Activated T-helper 17 cell treated with anti-CD3 and anti-CD28 coated beads, Interleukin-2, amount 50 U/mL, for 72 hours (primary cell): ENCODE measurements around the gene MCRIP2. TPM values are rescaled to one million over a fixed set of nuclear protein-coding genes. Genes with fewer than 3 reads are reported as not detected.
A peak's percentile ranks its signal among the peaks of the same experiment; 100 is the strongest.

Source experiments
- ATAC-seq: fragments of 150-1000 bp; cut with Tn5 transposase; replicated peaks from 2 replicates; pipeline ENCODE4 v1.10.0; 2021; ENCODE audit warnings: mild to moderate bottlenecking, moderate library complexity
- H3K27ac Mint-ChIP-seq: one replicate; pipeline ENCODE4 v1.8.0; 2022; ENCODE audit warnings: mixed read lengths
- H3K27me3 Mint-ChIP-seq: one replicate; pipeline ENCODE4 v1.8.0; 2022; ENCODE audit warnings: mixed read lengths
- H3K36me3 Mint-ChIP-seq: one replicate; pipeline ENCODE4 v1.8.0; 2022; ENCODE audit warnings: low read depth, mild to moderate bottlenecking, mixed read lengths
- H3K4me1 Mint-ChIP-seq: one replicate; pipeline ENCODE4 v1.8.0; 2022; ENCODE audit warnings: mixed read lengths
- H3K4me3 Mint-ChIP-seq: one replicate; pipeline ENCODE4 v1.8.0; 2022; ENCODE audit warnings: mild to moderate bottlenecking, mixed read lengths
- H3K9me3 Mint-ChIP-seq: one replicate; pipeline ENCODE4 v1.8.0; 2022; ENCODE audit warnings: mixed read lengths
- total RNA-seq, 2 donors: library from RNA; stranded (reverse); gene quantifications; one replicate each; pipeline ENCODE4 v1.2.3, GENCODE V29; 2022

The MCRIP2 gene
- total RNA-seq, 2 donors from 2014 or later, result 29.2 to 54.5 TPM

DNA sequence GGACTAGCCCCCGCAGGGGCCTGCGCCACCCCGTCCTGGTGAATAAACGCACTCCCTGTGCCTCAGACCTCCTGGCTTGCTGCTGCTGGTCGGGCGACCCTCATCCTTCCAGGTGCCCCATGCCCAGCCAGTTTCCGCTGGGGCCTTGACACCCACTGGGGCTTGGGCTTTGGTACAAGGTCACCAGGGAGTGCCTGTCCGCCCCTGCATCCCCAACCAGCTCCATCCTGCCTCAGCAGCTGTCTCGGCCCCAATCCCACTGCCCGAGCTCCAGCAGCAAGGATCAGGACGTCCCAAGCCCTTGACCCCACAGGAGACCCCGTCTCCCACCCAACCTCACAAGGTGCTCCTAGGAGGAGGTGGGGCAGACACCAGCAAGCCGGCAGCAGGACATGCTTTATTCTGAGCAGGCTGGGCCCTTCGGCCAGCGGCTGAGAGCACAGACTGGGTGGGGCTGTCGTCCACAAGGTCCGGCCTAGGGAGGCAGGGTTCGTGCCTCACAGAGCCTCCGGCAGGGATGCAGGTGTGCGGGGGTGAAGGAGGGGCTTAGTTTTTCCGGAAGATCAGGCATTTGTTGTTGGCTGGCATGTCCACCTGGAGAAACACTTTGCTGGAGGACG is 7.5 kb upstream of the MCRIP2 start:
- peak overlapping the region; percentile 71 for H3K4me3 Mint-ChIP-seq
- H3K36me3 Mint-ChIP-seq, result peaks cover 15% of the 10 kb centered on the region
- H3K4me1 Mint-ChIP-seq, result peaks cover 6% of the 10 kb centered on the region
- H3K9me3 Mint-ChIP-seq, result no peaks in the 10 kb centered on the region
- H3K27me3 Mint-ChIP-seq, result no peaks in the 10 kb centered on the region
- H3K27ac Mint-ChIP-seq, result no peak overlapping the region
- no peak for ATAC-seq

- peaks cover 15% of the 10 kb centered on the region for H3K36me3 Mint-ChIP-seq
- H3K4me3 Mint-ChIP-seq, result peak overlapping the region; percentile 71
- H3K4me1 Mint-ChIP-seq, result peaks cover 6% of the 10 kb centered on the region
- H3K9me3 Mint-ChIP-seq, result no peaks in the 10 kb centered on the region
- no peaks in the 10 kb centered on the region for H3K27me3 Mint-ChIP-seq
- ATAC-seq, result no peak
- H3K27ac Mint-ChIP-seq, result no peak overlapping the region
Measured at GRCh38 chr16:634996-635395, 6.6 kb upstream of the MCRIP2 start.

- no peaks in the 10 kb centered on the region for H3K27me3 Mint-ChIP-seq
- peaks cover 15% of the 10 kb centered on the region for H3K36me3 Mint-ChIP-seq
- H3K27ac Mint-ChIP-seq, result no peak overlapping the region
- ATAC-seq, result peak; percentile 1
- H3K9me3 Mint-ChIP-seq, result no peaks in the 10 kb centered on the region
- H3K4me1 Mint-ChIP-seq, result peaks cover 6% of the 10 kb centered on the region
- H3K4me3 Mint-ChIP-seq, result peak overlapping the region; percentile 95
Measured at GRCh38 chr16:635573-636205, 5.9 kb upstream of the MCRIP2 start.

GRCh38 chr16:636206-637080 is 5.2 kb upstream of the MCRIP2 start, which contains the start of gene METTL26:
TSS of gene METTL26 (minus strand) at chr16:636305. CDS start at chr16:636290, 15 bp downstream.
- Mint-ChIP-seq H3K36me3 (peaks cover 15% of the 10 kb centered on the region), H3K4me1 (peaks cover 6% of the 10 kb centered on the region), H3K27ac (peak within 1 kb of the TSS; percentile 100), H3K27me3 (no peaks in the 10 kb centered on the region), H3K4me3 (peak within 1 kb of the TSS; percentile 95), H3K9me3 (no peaks in the 10 kb centered on the region)
- ATAC-seq, result peak; percentile 91

GRCh38 chr16:637081-638018 is 4.3 kb upstream of the MCRIP2 start:
- peak; percentile 65 for ATAC-seq
- Mint-ChIP-seq H3K27ac (peak overlapping the region; percentile 100), H3K4me3 (peak overlapping the region; percentile 95)

GRCh38 chr16:638034-638543 is 3.5 kb upstream of the MCRIP2 start:
- no peak overlapping the region for H3K4me3 Mint-ChIP-seq
- ATAC-seq, result no peak
- H3K9me3 Mint-ChIP-seq, result no peaks in the 10 kb centered on the region
- H3K36me3 Mint-ChIP-seq, result peaks cover 15% of the 10 kb centered on the region
- no peaks in the 10 kb centered on the region for H3K27me3 Mint-ChIP-seq
- peaks cover 6% of the 10 kb centered on the region for H3K4me1 Mint-ChIP-seq
- no peak overlapping the region for H3K27ac Mint-ChIP-seq

More at GRCh38 chr16:637081-638018, 4.3 kb upstream of the MCRIP2 start:
- no peaks in the 10 kb centered on the region for H3K27me3 Mint-ChIP-seq
- peaks cover 15% of the 10 kb centered on the region for H3K36me3 Mint-ChIP-seq
- H3K9me3 Mint-ChIP-seq, result no peaks in the 10 kb centered on the region
- peaks cover 6% of the 10 kb centered on the region for H3K4me1 Mint-ChIP-seq

DNA sequence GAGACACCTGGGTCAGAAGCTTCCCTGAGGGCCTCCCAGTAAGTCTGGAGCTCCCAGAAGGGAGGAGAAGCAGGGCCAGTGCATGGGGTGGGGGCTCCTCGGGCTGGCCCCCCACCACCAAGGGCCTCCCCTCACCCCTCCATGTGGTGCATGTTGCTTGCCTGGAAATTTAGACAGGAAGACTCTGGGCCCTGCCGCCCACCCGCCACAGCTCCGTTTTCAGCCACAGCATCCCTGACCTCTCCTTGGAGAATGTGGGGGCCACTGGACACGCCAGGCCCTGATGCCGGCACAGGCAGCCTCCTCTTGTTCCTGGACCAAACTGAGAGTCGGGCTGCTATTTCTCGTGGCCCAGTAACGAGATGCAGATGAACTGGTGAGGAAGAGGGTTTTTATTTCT is 2.8 kb upstream of the MCRIP2 start:
- no peaks in the 10 kb centered on the region for H3K27me3 Mint-ChIP-seq
- peaks cover 6% of the 10 kb centered on the region for H3K4me1 Mint-ChIP-seq
- H3K9me3 Mint-ChIP-seq, result no peaks in the 10 kb centered on the region
- H3K36me3 Mint-ChIP-seq, result peaks cover 18% of the 10 kb centered on the region
- no peak overlapping the region for H3K27ac Mint-ChIP-seq
- no peak overlapping the region for H3K4me3 Mint-ChIP-seq
- ATAC-seq, result no peak

DNA sequence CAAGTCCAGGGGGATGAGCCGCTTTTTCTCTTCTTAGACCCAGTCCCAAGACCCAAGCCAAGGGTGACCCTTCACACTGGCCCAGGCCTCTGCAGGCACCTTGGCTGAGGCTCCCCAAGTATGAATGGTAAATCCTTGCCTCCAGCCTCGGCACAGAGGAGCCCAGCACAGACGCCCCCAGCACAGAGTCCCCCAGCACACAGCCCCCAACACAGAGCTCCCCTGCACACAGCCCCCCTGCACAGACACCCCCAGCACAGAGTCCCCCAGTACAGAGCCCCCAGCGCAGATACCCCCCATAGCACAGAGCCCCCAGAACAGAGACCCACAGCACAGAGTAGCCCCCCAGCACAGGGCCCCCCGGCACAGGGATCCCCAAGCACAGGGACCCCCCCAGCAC is 1.0 kb upstream of the MCRIP2 start:
- H3K27ac Mint-ChIP-seq, result no peak overlapping the region
- peaks cover 19% of the 10 kb centered on the region for H3K36me3 Mint-ChIP-seq
- H3K4me1 Mint-ChIP-seq, result peaks cover 14% of the 10 kb centered on the region
- peak overlapping the region; percentile 50 for H3K4me3 Mint-ChIP-seq
- ATAC-seq, result no peak
- no peaks in the 10 kb centered on the region for H3K9me3 Mint-ChIP-seq
- H3K27me3 Mint-ChIP-seq, result no peaks in the 10 kb centered on the region

DNA sequence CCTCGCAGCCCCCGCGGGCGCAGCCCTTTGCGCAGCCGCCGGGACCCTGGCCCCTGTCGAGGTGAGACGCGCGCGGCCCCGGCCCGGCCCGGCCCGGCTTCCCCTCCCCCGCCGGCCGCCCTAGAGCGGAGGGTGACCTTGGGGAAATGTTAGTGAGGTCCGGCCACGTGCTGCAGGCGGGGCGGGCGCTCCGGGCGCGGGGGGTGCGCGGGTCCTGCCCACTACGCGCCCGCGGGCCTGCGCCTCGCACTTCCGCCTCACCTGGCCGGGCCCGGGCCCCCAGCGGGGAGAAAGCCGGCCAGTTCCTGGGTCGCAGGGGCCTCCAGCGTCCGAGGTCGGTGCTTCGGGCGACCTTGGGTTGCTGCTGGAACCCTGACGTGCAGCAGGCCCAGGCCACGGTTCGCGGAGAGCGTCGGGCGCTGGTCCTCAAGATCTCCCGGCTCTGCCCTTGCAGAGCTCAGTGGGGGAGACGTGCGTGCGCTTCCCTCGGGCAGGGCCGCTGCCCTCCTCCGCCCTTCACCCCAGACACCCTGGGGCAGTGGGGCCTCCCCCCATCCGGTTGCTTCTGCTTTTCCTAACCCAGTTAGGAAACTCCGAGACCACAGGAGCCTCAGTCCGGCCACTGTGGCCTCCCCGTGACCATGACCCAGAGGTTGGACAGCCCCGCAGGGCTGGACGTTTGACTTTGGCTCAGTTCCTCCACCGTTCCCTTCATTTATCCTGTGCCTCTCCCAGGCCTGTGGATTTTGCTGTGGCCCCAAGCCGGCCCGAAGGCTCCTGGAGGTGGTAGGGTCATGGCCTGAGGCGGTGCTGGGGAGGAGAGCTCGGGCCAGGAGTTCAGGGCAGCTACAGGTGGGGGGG is 791 bp downstream of the MCRIP2 start:
- Mint-ChIP-seq H3K27me3 (no peaks in the 10 kb centered on the region), H3K4me3 (peak overlapping the region; percentile 72), H3K4me1 (peaks cover 8% of the 10 kb centered on the region), H3K27ac (no peak overlapping the region), H3K9me3 (no peaks in the 10 kb centered on the region), H3K36me3 (peaks cover 11% of the 10 kb centered on the region)
- peak; percentile 59 for ATAC-seq

- H3K9me3 Mint-ChIP-seq, result no peaks in the 10 kb centered on the region
- no peaks in the 10 kb centered on the region for H3K27me3 Mint-ChIP-seq
- H3K36me3 Mint-ChIP-seq, result peaks cover 11% of the 10 kb centered on the region
- no peak for ATAC-seq
- no peak overlapping the region for H3K27ac Mint-ChIP-seq
- peak overlapping the region; percentile 72 for H3K4me3 Mint-ChIP-seq
- H3K4me1 Mint-ChIP-seq, result peaks cover 8% of the 10 kb centered on the region
Measured at GRCh38 chr16:643050-643368, 1.4 kb downstream of the MCRIP2 start.

DNA sequence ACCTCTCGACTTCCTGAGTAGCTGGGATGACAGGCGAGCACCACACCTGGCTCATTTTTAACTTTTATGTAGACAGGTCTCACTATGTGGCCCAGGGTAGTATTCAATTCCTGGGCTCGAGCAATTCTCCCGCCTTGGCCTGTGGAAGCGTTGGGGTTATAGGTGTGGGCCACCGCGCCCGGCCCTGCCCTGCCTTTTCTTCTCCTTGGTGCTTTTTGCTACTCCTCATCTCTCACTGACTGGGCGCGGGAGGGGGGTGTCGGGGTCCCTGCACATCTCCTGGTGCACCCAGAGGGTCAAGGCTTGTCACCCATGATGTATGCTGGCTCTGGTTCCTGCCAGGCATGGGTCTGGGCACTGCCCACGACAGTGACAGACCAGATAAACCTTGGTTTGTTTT is 2.9 kb downstream of the MCRIP2 start:
- Mint-ChIP-seq H3K36me3 (peaks cover 11% of the 10 kb centered on the region), H3K4me1 (peaks cover 8% of the 10 kb centered on the region), H3K4me3 (peak overlapping the region; percentile 72), H3K9me3 (no peaks in the 10 kb centered on the region), H3K27ac (no peak overlapping the region), H3K27me3 (no peaks in the 10 kb centered on the region)
- no peak for ATAC-seq

DNA sequence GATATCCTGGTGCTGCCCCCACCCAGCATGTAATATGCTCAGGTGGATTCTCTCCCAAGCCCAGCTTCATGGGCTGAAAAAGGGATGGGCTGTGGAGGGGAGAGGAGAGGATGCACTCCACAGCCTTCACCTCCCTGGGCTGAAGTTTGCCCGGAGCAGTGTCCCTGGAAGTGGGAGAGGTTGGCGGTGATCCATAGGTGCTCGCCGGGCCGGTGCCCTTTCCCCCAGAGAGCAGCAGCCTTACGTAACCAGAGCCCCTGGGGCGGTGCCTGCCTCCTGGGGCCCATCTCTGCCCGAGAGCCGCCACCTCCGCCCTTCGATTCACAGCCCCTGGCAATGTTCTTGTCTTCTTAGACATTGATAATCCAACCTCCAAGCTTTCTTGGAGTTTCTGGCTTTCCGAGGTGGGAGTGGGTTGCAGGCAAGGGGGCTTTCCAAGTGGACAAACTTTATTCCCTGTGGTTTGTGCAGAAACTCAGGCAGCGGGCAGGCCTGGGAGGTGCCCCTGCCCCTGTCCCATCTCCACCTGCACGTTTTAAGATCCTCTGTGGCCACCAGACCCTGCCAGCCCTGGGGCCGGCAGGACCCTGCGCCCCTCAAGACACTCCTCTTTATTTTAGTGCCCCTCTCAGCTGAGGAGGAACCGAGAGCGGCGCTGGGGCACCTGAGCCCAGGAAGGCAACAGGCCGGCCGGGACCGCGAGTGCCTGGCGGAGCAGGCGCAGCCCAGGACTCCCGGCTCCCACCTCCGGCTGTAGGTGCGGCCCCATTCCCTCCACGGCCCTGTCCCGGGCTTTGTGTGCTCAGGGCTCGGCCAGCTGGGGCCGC is 4.4 kb downstream of the MCRIP2 start:
- H3K27me3 Mint-ChIP-seq, result no peaks in the 10 kb centered on the region
- no peak overlapping the region for H3K27ac Mint-ChIP-seq
- no peak for ATAC-seq
- no peaks in the 10 kb centered on the region for H3K9me3 Mint-ChIP-seq
- no peak overlapping the region for H3K4me3 Mint-ChIP-seq
- peaks cover 8% of the 10 kb centered on the region for H3K4me1 Mint-ChIP-seq
- H3K36me3 Mint-ChIP-seq, result peaks cover 11% of the 10 kb centered on the region
